GM12865 (cell line): Measurements from ENCODE around the gene ZNF618.

Experiments
- DNase-seq: peaks from one replicate; pipeline ENCODE4 v3.0.0; 2010; ENCODE audit warnings: low read depth
- H3K4me3 ChIP-seq: 2 replicates; pipeline ENCODE4 v1.5.1; 2011; ENCODE audit warnings: mild to moderate bottlenecking, low read depth, low read length, control low read depth
- TF ChIP-seq, protein P1 (sequence below): IDR thresholded peaks from 2 replicates; pipeline ENCODE4 v1.5.1; 2011; ENCODE audit warnings: low read length, control low read depth, low read depth, inconsistent platforms; ENCODE audit not compliant: insufficient read depth; ENCODE audit errors: missing control alignments

ZNF618 gene

GRCh38 chr9:114008667-114009410 lies 132.7 kb downstream of the ZNF618 start:
- no peak overlapping the region for H3K4me3 ChIP-seq
- DNase-seq: no peak
- TF ChIP-seq, protein P1, sequence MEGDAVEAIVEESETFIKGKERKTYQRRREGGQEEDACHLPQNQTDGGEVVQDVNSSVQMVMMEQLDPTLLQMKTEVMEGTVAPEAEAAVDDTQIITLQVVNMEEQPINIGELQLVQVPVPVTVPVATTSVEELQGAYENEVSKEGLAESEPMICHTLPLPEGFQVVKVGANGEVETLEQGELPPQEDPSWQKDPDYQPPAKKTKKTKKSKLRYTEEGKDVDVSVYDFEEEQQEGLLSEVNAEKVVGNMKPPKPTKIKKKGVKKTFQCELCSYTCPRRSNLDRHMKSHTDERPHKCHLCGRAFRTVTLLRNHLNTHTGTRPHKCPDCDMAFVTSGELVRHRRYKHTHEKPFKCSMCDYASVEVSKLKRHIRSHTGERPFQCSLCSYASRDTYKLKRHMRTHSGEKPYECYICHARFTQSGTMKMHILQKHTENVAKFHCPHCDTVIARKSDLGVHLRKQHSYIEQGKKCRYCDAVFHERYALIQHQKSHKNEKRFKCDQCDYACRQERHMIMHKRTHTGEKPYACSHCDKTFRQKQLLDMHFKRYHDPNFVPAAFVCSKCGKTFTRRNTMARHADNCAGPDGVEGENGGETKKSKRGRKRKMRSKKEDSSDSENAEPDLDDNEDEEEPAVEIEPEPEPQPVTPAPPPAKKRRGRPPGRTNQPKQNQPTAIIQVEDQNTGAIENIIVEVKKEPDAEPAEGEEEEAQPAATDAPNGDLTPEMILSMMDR: no peak

- TF ChIP-seq, protein P1: no peak
- H3K4me3 ChIP-seq: no peak overlapping the region
- DNase-seq: no peak
Observed at GRCh38 chr9:114011313-114011712, 135.2 kb downstream of the ZNF618 start.

DNA sequence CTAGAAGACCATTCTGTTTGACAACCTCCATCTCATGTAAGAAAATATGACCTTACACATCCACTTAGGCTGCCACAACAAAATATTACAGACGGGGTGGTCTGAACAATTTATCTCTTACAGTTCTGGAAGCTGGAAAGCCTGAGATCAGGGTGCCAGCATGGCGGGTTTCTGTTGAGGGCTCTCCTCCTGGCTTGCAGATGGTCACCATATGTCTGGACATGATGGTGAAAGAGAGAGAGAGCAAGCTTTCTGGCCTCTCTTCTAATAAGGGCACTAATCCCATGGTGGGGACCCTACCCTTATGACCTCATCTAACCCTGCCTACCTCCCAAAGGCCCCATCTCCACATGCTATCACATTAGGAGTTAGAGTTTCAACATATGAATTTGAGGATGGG lies 136.0 kb downstream of the ZNF618 start:
- TF ChIP-seq, protein P1: no peak
- no peak for DNase-seq
- no peak overlapping the region for H3K4me3 ChIP-seq

- no peak overlapping the region for H3K4me3 ChIP-seq
- TF ChIP-seq, protein P1: no peak
- no peak for DNase-seq
Observed at GRCh38 chr9:114014044-114014443, 137.9 kb downstream of the ZNF618 start.

DNA sequence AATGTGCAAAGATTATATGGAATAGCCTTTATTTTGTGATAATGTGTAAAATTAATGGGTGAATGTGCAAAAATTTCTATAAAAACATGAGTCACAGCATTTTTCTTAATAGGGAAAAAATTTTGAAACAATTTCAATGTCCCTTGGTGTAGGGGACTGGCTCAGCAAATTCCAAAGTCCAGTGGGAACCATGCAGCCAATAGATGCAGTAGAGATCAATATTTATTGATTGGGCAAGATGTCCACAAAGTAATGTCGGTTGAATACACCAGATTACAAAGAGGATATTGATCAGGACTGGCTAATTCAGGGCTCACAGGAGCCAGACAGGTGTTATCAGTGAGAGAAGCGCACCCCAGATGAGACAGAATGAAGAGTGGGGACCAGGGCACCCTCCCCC lies 139.5 kb downstream of the ZNF618 start:
- no peak overlapping the region for H3K4me3 ChIP-seq
- DNase-seq: no peak
- TF ChIP-seq, protein P1: no peak

DNA sequence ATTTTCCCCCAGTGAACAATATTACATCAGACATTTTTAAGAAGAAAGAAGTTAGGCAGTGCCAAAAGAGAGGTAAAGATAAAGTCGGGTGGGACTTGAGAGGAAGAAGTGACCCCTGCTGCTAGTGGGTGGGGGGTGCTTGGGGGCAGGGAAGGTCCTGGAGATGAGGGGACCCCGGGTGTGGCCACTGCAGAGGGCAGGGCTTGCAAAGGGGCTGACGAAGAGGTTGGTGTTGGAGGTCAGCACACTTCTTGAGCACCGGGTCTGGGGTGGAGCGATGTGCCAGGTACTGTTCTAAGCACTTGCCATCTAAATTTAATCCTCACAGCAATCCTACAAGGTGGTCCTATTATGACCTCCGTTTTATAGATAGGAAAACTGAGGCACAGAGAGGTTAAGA lies 140.0 kb downstream of the ZNF618 start:
- DNase-seq: no peak

More for the DNA sequence above, 140.0 kb downstream of the ZNF618 start:
- TF ChIP-seq, protein P1: no peak
- H3K4me3 ChIP-seq: no peak overlapping the region
